ENCODE results near the gene CYB561D2.
A peak's percentile ranks its signal among the peaks of the same experiment; 100 is the strongest.

The CYB561D2 gene

GRCh38 chr3:50323614-50324199, 27.0 kb upstream of the CYB561D2 start:
- DNase-seq: no peak

DNA sequence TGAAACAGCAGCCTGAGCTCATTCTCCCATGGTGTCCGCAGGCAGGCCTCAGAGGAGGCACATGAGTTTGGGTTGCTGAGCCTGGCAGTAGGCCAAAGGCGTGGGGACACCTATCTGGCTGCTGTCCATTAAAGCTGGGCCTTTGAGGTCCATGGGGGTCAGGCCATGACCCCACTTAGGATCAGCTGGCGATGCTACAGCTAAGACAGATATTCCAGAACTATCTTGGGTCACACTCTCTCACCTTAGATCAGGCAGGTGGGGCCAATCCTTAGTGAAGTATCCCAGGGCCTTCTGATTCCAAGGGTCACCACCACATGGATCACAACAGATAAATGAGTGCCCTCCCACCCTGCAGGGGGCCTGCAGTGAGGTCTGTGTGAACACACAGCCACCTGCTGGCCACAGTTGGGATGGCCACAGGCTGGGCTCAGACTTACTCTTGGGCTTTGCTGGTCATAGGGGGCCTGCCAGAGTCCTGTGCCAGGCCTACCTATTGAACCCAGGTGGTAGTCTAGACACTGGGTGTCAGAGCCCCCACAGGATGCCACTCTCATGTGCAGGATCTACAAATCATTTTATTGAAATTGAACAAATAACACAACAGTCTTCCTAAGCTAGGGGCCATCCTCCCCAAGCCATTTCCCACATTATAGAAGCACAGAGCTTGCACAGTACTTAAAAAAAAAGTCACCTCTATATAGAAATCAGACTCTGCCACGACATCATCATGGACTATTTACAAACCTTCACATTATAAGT, 26.1 kb upstream of the CYB561D2 start:
- DNase-seq: peak; percentile 78

DNA sequence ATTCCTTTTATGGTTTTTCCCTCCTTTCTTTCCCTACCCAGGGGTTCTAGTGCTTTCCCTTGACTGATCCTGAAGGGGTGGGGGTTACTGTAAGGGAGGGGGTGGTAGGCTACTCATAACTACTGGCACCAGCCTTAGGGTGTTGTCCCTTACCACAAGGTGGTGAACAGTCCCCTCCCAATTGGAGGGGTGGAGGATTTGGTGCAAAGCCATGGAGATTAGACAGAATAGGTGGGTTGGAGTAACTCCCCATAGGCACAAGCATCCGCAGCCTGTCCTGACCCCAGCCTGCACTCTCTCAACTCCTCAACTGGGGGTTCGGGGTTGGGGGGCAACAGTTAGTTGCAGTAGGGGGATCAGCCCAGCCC, 25.6 kb upstream of the CYB561D2 start:
- DNase-seq: no peak

GRCh38 chr3:50325497-50326181, 25.0 kb upstream of the CYB561D2 start:
- no peak for DNase-seq

GRCh38 chr3:50326182-50326541, 24.5 kb upstream of the CYB561D2 start:
- DNase-seq: no peak

DNA sequence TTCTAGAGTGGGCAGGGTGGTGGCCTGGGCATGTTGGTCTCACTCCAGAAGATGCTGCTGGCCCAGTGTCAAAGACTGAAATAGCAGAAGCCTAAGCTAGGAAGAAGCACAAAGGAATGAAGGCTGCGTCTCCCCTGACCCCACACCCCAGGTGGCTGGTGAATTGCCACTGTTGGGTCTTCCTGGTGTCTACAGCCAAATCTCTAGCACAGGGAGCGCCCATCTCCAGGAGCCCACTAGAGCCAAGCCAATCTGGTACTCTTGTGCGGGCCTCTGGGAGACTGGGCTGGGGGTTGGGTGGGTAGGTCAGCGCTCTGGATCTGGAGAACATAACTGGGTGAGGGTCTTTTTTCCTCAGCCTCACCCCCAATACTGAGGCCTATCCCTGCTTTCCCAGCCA, 23.5 kb upstream of the CYB561D2 start:
- DNase-seq: no peak

DNA sequence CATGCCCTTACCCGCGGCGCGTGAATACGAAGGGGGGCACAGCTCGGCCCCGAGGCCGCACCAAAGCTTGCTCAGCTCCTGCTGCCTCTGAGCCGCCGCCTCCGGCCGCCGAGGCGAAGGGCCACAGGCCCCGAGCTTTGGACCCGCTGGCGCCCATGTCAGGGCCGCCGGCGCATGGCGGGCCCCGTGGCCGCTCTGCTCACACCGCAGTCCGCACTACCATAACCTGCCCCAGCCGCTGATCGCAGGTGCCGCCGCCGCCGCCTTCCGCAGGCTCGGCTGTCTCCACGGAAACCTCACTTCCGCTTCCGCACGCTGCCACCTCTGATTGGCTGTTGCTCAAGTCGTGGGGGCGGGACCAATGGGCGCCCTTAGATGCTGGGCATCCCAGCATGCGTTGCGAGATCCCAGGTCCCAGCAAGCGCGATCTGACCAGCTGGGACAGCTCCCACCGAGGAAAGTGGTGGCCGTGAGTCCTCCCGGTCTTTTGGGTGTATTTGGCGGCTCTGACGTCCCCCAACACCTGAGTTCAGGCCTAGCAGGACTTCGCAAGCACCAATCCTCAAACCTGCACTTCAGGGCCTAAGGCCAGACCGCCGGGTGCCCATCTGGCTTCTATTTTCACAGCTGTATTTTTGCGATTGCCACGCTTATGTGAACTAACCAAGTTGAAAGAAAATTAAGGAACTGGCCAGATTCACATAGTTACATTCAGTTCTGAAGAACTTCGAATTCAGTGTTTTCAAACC, 22.5 kb upstream of the CYB561D2 start, which contains the start of gene TUSC2:
TUSC2 (minus strand) TSS at position 281 of the 749 bp plus-strand sequence; CDS start at position 157, 124 bp downstream.
- DNase-seq: peak; percentile 95

- DNase-seq: no peak
These were observed 20.3 kb upstream of the CYB561D2 start for GRCh38 chr3:50330330-50330729.

DNA sequence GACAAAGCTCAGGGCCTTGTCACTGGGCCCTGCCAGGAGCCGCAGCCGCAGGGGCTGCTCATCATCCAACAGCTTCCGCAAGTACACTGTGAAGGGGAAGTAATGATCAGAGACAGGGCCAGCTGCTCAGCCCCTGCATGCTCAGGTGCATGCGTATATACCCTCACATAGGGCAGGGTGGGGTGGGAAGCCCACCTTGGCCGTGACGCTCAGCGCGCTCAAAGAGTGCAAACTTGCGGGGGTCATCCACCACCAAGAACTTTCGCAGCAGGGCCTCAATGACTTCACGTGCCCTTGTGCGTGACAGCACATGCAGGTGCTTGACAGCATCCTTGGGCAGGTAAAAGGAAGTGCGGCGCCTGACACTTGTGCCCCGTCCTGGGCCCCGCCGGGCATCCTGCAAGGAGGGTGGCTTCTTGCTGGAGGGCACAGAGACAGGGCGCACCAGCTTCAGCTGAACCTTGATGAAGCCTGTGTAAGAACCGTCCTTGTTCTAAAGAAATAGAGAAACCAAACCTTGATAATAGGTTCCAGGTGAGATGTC, 19.2 kb upstream of the CYB561D2 start:
- DNase-seq: no peak

- no peak for DNase-seq
These were observed 16.8 kb upstream of the CYB561D2 start for GRCh38 chr3:50333744-50334328.

GRCh38 chr3:50334339-50335075, 16.2 kb upstream of the CYB561D2 start:
- DNase-seq: no peak

GRCh38 chr3:50336452-50337174, 14.0 kb upstream of the CYB561D2 start:
- DNase-seq: peak; percentile 23

DNA sequence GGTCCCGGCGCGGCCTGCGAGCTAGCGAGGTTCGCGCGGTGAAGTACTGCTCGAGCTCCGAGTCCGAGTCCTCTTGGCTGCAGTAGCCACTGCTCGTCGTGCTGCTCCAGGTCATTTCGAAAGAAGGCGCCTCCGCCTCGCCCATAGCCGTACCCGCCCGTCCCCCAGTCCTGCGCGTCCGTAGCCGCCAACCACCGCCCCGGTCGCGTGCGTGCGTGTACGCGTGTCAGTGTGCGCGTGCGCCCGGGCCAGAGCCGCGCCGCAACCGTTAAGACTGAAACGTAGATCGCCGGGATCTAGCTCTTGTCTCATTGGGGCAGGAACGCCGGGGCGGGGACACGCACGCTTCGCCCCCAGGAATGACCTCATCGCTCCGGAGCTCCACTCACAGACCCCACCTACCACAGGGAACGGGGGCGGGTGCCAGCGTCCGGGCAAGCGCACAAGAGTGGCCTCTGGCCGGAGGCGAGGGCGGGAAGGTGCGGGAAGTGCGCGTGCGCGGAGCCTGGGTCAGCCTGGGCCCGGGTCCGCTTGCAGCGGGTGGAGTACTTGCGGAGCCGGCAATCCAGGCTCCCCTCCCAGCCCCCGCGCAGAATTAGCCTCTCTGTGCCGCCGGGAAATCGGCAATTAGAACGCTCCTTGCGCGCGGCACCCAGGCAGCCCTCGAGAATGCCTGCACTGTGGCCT, 13.3 kb upstream of the CYB561D2 start:
- peak; percentile 99 for DNase-seq

DNA sequence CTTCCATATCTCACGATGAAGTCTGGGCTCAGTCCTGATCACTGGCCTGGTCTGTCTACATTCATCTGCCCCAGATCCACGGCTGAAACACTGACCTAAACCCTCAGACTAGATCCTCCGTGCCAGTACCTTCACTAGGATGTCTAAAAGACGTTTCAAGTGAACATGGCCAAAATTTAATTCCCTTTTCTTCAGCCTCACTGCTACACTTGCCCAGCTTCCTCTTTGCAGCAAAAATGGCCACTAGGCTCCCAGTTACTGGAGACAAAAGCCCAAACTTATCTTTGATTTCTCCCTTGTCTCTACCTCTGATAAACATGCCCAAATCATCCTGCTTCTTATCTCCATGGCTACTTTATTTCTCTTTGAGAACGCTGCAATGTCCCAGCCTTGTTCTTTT, 11.7 kb upstream of the CYB561D2 start:
- no peak for DNase-seq

- DNase-seq: peak; percentile 61
These were observed 11.0 kb upstream of the CYB561D2 start for GRCh38 chr3:50339485-50340146.

- no peak for DNase-seq
These were observed 10.6 kb upstream of the CYB561D2 start for GRCh38 chr3:50340147-50340447.

- peak; percentile 63 for DNase-seq
These were observed 10.0 kb upstream of the CYB561D2 start, which contains the start of gene RASSF1 for GRCh38 chr3:50340448-50341329. TSS of gene RASSF1 (minus strand) at chr3:50340836. CDS start at chr3:50340805, 31 bp downstream.

- no peak for DNase-seq
These were observed 9.1 kb upstream of the CYB561D2 start for GRCh38 chr3:50341537-50341936.
